ENCODE data around the gene ADGRG4.
"Not testable (repeated sequence)": the region's sequence is repeated elsewhere in the genome, so short reads cannot be mapped to it uniquely, and the experiment has no call there.

The ADGRG4 gene

DNA sequence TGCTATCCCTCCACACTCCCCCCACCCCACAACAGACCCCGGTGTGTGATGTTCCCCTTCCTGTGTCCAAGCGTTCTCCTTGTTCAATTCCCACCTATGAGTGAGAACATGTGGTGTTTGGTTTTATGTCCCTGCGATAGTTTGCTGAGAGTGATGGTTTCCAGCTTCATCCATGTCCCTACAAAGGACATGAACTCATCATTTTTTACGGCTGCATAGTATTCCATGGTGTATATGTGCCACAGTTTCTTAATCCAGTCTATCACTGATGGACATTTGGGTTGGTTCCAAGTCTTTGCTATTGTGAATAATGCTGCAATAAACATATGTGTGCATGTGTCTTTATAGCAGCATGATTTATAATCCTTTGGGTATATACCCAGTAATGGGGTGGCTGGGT, at the start of gene ADGRG4:
Gene ADGRG4 (plus strand): TSS at position 243 of the 400 bp plus-strand sequence. CDS start 7,815 bp downstream, outside the sequence.
- not testable (repeated sequence) for DNase-seq (ENCODE audit: low read depth in 2 of 2)

GRCh38 chrX:136251041-136251991, 49.4 kb upstream of the ADGRG4 start, which contains the start of gene MAP7D3:
MAP7D3 (minus strand) TSS chrX:136251400; CDS start chrX:136251358, 42 bp downstream.
- peak in 1 of 2 donors; percentile 37 for DNase-seq (ENCODE audit: low read depth in 2 of 2)

DNA sequence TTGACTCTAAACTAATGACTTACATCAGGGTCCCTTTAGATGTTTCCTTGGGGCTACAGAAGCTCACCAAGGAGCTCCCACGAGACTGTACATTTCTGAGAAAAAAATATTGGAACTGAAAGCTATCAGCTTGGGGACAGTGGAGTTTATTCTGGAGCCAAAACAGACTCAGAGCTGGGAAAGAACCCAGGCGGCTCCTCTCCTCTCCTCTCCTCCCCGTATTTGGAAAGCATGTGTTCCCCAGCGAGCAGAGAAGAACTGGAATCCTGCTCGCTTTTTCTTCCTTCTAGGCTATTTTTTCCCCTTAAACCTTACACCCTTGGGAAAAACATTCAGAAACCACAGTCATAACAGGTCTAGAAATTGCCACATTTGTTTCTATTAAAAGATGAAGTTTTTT, 45.2 kb upstream of the ADGRG4 start:
- DNase-seq (ENCODE audit: low read depth in 2 of 2) = no peak

DNA sequence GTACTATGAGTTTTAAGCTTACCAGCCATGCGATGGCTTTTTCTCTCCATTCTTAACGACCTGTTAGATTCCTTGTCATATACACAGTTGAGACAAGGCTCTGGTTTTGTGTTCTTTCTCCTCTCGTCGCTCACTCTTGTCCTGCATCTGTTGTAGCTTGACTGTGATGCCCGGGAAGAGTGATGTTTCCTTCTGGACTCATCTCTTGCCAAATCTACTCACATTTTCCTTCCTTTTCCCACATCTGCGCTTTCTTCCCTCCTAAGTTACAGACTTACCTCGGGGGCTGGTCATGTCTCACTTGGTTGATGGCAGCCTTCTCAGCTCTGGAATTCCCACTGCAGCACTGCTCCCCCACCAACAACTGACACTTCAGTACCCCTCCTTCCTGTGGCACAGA, 44.7 kb upstream of the ADGRG4 start:
- DNase-seq (ENCODE audit: low read depth in 2 of 2) = no peak

DNA sequence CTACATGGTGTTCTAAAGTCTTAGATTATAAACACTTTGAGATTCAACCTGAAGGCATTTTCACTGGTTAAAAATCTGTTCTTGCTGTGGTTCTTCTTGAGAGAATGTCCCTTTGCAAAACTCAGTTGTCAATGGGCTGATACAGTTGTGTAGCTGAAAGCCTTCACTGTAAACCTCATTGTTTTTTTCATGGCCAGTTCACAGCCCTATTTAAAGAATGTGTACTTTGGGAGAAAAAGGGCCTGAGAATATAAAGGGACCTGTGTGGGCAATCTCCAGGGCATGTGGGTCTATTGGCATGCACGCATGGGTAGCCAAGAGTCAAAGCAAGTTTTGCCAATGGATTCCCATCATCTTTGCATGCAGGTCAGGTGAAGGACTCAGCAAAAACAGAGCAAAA, 41.8 kb upstream of the ADGRG4 start:
- no peak for DNase-seq (ENCODE audit: low read depth in 2 of 2)

DNA sequence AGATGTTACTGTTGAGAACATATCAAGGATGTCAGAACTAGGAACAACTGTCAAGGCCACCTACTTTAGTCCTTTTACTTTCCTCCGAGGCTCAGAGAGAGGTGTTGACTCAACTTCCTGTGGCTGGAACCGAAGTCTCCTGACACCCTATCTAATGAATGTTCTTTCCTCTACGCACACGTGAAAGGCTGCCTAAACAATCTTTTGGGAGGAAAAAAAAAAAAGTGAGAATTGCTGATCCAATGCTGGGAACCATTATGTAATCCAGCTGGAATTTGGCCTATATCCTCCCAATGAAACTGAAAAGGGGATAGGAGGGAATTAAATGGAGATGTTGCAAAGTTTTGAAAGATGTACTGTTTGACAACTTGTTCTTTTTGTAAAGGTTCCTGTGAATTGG, 41.2 kb upstream of the ADGRG4 start:
- no peak for DNase-seq (ENCODE audit: low read depth in 2 of 2)

- DNase-seq (ENCODE audit: low read depth in 2 of 2) = no peak
Measured at GRCh38 chrX:136260776-136261175, 40.0 kb upstream of the ADGRG4 start.

GRCh38 chrX:136261321-136261720, 39.4 kb upstream of the ADGRG4 start:
- no peak for DNase-seq (ENCODE audit: low read depth in 2 of 2)

GRCh38 chrX:136262243-136262642, 38.5 kb upstream of the ADGRG4 start:
- DNase-seq (ENCODE audit: low read depth in 2 of 2) = no peak

DNA sequence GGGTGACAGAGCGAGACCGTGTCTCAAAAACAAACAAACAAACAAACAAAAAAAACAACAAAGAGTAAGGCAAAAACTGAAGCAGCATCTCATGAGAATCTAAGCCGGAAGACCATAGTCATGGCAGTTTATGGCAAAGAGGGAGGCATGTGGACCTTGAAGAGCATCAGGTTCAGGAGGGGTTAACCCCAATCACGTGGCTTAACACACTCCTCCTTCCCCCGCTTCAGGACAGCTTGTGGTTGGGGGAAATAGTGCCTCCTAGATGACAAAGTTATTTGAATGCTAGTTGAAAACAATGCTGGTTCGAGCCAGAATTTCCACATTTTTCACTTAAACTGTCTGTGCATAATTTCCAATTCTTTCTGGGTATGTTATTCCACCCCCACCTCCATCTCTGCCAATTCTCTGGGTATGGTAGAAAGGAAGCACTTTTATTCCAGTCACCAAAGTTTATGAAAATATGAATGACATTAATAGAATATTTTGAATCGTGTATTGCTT, 37.9 kb upstream of the ADGRG4 start:
- DNase-seq (ENCODE audit: low read depth in 2 of 2) = no peak

DNA sequence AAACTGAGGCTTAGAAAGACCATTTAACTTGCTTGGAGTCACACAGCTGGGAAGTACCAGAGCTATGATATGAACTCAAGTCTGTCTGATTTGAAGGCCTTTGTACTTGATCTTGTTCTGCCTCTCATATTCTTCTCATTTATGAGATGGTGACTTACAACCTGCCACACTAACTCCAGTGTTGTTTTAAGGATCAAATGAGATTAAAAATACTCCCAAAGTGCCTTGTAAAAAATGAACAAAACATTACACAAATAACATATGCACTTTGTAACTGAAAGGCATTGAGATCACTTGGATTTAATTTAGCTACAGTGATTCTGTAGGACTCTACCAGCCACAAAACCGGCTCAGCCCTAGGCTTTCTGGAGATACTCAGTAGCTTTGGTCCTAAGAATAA, 33.9 kb upstream of the ADGRG4 start:
- DNase-seq (ENCODE audit: low read depth in 2 of 2) = no peak

DNA sequence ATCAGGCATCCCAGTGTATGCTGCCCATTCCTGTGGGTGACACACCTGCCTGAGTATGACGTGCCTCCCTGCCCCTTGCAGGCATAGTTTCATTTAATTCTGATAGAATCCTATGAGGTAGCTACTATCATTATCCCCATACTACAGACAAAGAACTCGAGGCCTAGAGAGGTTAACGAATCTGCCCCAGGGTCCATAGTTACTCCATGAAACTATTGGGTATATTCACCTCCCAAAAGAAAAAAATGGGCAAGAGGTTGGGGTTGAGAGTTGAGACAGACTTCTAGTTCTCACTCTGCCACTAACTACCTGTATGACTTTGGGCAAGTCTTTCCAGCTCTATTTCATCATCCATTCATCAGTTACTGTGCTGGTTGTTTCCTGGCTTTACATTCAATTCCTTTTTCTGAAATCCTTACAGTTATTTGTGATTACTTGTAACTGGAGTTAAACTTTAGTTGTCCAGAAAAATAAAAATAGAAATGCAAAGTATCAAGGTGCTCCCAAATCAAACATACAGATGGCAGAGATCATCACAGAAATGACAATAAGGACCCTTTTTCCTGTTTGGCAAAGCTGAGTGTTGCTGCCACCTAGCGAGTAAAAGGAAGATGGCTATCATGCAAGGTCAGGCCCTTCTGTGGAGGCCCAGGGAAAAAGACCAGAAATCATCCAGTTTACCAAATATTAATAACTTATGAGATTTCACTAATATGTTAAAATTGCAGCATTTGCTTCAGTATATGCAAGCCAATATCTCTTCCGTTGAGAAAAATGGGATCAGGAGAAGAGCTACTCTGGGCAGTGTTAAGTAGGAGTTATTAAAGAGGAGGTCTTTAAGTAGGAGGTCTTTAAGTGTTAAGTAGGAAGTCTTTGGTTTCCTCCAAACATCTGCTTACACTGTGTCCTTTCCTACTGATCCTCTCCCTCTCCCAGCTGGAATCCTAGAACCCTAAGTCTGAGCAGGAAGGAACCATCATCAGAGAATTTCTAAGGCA, 32.4 kb upstream of the ADGRG4 start:
- DNase-seq (ENCODE audit: low read depth in 2 of 2) = peak; percentile 3 to 19

DNA sequence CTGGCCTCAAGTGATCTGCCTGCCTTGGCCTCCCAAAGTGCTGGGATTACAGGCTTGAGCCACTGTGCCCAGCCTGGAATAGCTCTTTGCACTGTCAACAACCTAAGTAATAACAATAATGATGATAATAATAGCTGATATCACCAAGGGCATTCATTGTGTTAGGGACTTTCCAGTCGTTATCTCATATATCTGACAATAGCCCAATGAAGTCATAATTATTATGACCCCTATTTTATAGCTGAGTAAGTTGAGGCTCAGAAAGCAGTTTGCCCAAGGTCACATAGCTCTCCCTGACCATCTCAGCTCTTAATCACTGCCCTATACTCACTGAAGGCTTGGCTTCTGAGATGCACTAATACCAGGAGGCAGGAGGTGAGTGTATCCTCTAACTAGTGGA, 30.8 kb upstream of the ADGRG4 start:
- DNase-seq (ENCODE audit: low read depth in 2 of 2) = no peak

DNA sequence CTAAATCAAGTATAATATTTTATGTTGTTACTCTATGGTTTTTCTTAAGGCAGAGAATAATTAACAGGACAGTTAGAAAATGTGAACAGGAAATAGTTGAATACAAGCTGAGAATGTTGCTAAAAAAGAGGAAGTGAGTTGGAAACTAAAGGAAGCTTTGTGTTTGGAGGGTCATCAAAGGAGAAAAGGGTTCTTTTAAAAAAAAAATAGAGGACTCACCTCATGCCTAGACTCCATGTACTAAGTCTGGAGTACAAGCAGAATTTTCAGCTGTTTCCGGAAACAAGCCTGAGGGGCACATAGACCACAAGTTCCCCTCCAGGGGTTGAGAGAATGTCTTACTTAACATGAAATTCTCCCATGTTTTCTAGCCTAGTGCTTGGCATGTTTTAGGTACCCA, 29.5 kb upstream of the ADGRG4 start:
- DNase-seq (ENCODE audit: low read depth in 2 of 2) = no peak

DNA sequence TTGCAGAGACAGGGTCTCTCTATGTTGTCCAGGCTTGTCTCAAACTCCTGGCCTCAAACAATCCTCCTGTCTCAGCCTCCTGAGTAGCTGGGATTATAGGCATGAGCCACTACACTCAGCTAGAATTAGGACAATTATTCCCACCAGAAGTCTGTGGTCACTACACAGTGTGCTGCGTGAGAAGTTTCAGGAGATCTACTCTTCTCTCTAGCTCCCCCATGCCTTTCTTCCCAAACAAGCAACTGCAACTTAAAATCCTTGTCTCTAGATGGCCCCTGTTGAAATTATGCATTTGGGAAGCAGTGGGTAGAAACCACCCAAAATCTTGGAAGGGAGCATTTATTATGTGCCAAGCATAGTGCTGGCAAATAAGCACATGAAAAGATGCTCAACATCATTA, 28.4 kb upstream of the ADGRG4 start:
- DNase-seq (ENCODE audit: low read depth in 2 of 2) = no peak

- no peak for DNase-seq (ENCODE audit: low read depth in 2 of 2)
Measured at GRCh38 chrX:136273986-136274385, 26.8 kb upstream of the ADGRG4 start.

DNA sequence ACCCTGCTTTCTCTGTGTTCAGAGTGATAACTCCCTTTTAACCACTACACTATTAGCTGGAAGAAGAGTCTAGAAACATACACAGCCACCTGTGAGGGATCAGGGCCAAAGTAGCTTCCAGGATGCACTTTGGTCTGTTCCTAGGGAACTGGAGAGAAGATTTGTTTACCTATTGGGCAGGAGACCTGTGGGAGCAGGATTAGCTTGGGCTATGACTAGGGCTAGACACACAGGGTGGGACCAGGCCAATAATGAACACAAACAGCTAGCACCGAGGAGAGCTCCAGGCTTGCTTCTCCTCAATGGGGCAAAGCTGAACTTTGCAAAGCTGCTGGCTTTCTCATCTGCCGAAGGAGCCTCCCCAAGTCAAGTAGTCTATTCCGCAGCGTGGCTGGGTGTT, 25.2 kb upstream of the ADGRG4 start:
- no peak for DNase-seq (ENCODE audit: low read depth in 2 of 2)

GRCh38 chrX:136286375-136286774, 14.4 kb upstream of the ADGRG4 start:
- not testable (repeated sequence) for DNase-seq (ENCODE audit: low read depth in 2 of 2)

DNA sequence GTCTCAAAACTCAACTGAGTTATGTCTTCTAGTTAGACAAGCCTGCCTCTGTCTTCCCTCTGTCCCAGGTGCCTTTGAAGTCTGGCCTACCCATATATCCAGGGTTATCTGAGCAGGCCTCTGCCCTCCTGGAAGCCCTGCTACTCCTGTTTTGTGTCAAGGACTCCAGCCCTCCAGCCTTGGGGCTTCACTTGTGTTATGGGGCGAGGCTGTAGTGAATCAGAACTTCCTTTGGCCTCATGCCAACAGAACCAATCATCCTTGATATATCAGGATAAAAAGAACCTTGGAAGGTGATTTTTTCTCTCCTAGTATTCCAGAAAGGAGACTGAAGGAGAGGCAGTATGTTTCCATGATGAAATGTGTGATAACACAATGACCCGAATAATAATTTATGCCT, 8.9 kb upstream of the ADGRG4 start:
- no peak for DNase-seq (ENCODE audit: low read depth in 2 of 2)

DNA sequence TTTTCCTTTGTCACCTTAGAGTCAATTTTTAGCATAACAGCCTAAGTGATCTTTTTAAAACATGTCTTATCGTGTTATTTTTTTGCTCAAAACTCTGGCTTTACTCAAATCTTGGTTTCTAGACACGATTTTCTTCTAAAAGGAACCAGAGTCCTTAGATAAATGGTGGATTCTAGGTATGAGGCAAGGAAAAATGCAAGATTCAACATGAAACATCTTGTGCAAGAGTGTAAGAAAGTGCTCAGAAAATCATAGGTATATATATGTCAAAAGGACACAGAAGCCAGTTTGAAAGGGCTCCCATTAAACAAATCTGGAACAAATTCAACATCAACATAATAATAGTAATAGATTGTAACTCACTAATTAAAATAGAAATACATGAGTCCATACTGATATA, 8.1 kb upstream of the ADGRG4 start:
- DNase-seq (ENCODE audit: low read depth in 2 of 2) = no peak

DNA sequence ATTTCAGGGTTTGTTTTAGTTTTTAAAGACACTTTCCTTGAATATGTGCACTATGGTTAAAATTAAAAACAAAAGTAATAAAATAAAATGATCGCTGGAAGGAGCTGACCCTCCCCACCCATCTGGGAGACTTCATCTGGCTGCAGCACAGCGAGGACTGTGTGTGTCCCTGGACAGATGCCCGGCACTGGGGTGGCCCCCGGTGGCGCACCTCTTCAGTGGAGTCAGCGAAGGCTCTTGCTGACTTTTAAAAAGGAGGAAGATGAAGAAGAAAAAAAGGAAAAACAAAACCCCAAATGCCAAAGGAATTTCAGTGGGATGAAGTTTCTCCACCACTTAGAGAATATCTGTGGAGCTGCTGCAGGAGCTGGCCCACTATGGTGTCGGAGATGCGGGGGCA, 5.4 kb upstream of the ADGRG4 start:
- no peak for DNase-seq (ENCODE audit: low read depth in 2 of 2)

DNA sequence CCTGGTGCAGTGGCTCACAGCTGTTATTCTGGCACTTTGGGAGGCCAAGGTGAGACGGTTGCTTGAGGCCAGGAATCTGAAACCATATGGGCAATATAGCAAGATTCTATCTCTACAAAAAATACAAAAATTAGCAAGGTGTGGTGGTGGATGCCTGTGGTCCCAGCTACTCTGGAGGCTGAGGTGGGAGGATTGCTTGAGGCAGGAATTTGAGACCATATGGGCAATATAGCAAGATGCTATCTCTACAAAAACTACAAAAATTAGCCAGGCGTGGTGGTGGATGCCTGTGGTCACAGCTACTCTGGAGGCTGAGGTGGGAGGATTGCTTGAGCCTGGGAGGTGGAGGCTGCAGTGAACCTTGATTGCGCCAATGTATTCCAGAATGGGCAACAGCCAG, 2.3 kb downstream of the ADGRG4 start:
- DNase-seq (ENCODE audit: low read depth in 2 of 2) = no peak

Measured in stimulated activated CD8-positive, alpha-beta memory T cell treated with anti-CD3 and anti-CD28 coated beads, Interleukin-15, amount 100 ng/mL, for 4 hours (primary cell).